Measurements from ENCODE around the gene CSNK2A2. TPM values are rescaled to one million over a fixed set of nuclear protein-coding genes. Genes with fewer than 3 reads are reported as not detected.

The CSNK2A2 gene
- total RNA-seq, 1 donor from 2014 or later: 96.2 TPM

- TF ChIP-seq EZH2 (IDR thresholded peaks at IDR 0.05; ENCODE audit: insufficient read depth, low read length): no peak
- TF ChIP-seq CTCF (IDR thresholded peaks at IDR 0.05; ENCODE audit: insufficient read depth, low read depth, low read length): no peak
- FAIRE-seq: no peak
- H3K9me3 Mint-ChIP-seq (ENCODE audit: unreplicated experiment): no peaks in the 10 kb centered on the region
- no peak overlapping the region for H3K27ac Mint-ChIP-seq (ENCODE audit: unreplicated experiment)
- no peaks in the 10 kb centered on the region for H3K36me3 Mint-ChIP-seq (ENCODE audit: low read depth, unreplicated experiment)
- Histone ChIP-seq H3K4me3 (ENCODE audit: insufficient read depth, low read depth, low read length) (no peak overlapping the region), H3K79me2 (ENCODE audit: insufficient read depth, low read length) (no peaks in the 10 kb centered on the region), H3K27ac (ENCODE audit: low read depth, low read length) (no peak overlapping the region), H3K9me3 (ENCODE audit: insufficient read depth, low read depth, low read length) (no peaks in the 10 kb centered on the region), H3K36me3 (ENCODE audit: insufficient read depth, low read length) (no peaks in the 10 kb centered on the region), H3K4me2 (ENCODE audit: low read length) (no peak overlapping the region), H3K4me1 (ENCODE audit: insufficient read depth, low read length) (no peaks in the 10 kb centered on the region), H3K9ac (ENCODE audit: low read length) (no peak overlapping the region), H2AFZ (ENCODE audit: low read depth, low read length) (no peak overlapping the region), H3K27me3 (ENCODE audit: insufficient read depth, low read length) (peaks cover 10% of the 10 kb centered on the region), H4K20me1 (ENCODE audit: insufficient read depth, low read length) (no peaks in the 10 kb centered on the region)
- no peaks in the 10 kb centered on the region for H3K4me1 Mint-ChIP-seq (ENCODE audit: low read depth, unreplicated experiment)
- no peak for DNase-seq (ENCODE audit: low read depth)
- peaks cover 18% of the 10 kb centered on the region for H3K27me3 Mint-ChIP-seq (ENCODE audit: low read depth, unreplicated experiment)
- H3K4me3 Mint-ChIP-seq (ENCODE audit: unreplicated experiment): no peak overlapping the region
Measured at GRCh38 chr16:58211245-58211644, 13.3 kb upstream of the CSNK2A2 start.

GRCh38 chr16:58205276-58206036 is 7.5 kb upstream of the CSNK2A2 start:
- peaks cover 15% of the 10 kb centered on the region for H3K27me3 Mint-ChIP-seq (ENCODE audit: low read depth, unreplicated experiment)
- H3K79me2 ChIP-seq (ENCODE audit: insufficient read depth, low read length): no peaks in the 10 kb centered on the region
- TF ChIP-seq EZH2 (IDR thresholded peaks at IDR 0.05; ENCODE audit: insufficient read depth, low read length): no peak
- no peak for TF ChIP-seq CTCF (IDR thresholded peaks at IDR 0.05; ENCODE audit: insufficient read depth, low read depth, low read length)
- H3K27ac Mint-ChIP-seq (ENCODE audit: unreplicated experiment): no peak overlapping the region
- no peaks in the 10 kb centered on the region for H3K36me3 Mint-ChIP-seq (ENCODE audit: low read depth, unreplicated experiment)
- H3K4me3 Mint-ChIP-seq (ENCODE audit: unreplicated experiment): no peak overlapping the region
- H3K4me3 ChIP-seq (ENCODE audit: insufficient read depth, low read depth, low read length): no peak overlapping the region
- H4K20me1 ChIP-seq (ENCODE audit: insufficient read depth, low read length): no peaks in the 10 kb centered on the region
- peaks cover 15% of the 10 kb centered on the region for H3K27me3 ChIP-seq (ENCODE audit: insufficient read depth, low read length)
- no peaks in the 10 kb centered on the region for H3K36me3 ChIP-seq (ENCODE audit: insufficient read depth, low read length)
- no peaks in the 10 kb centered on the region for H3K9me3 Mint-ChIP-seq (ENCODE audit: unreplicated experiment)
- no peaks in the 10 kb centered on the region for H3K4me1 ChIP-seq (ENCODE audit: insufficient read depth, low read length)
- H3K4me2 ChIP-seq (ENCODE audit: low read length): no peak overlapping the region
- H3K27ac ChIP-seq (ENCODE audit: low read depth, low read length): no peak overlapping the region
- H2AFZ ChIP-seq (ENCODE audit: low read depth, low read length): no peak overlapping the region
- DNase-seq (ENCODE audit: low read depth) (no peak), FAIRE-seq (no peak)
- no peaks in the 10 kb centered on the region for H3K4me1 Mint-ChIP-seq (ENCODE audit: low read depth, unreplicated experiment)
- no peaks in the 10 kb centered on the region for H3K9me3 ChIP-seq (ENCODE audit: insufficient read depth, low read depth, low read length)
- H3K9ac ChIP-seq (ENCODE audit: low read length): no peak overlapping the region

GRCh38 chr16:58201163-58201562 is 3.3 kb upstream of the CSNK2A2 start:
- no peaks in the 10 kb centered on the region for H3K36me3 Mint-ChIP-seq (ENCODE audit: low read depth, unreplicated experiment)
- H2AFZ ChIP-seq (ENCODE audit: low read depth, low read length): no peak overlapping the region
- no peak overlapping the region for H3K9ac ChIP-seq (ENCODE audit: low read length)
- peaks cover 3% of the 10 kb centered on the region for H3K4me1 Mint-ChIP-seq (ENCODE audit: low read depth, unreplicated experiment)
- H3K9me3 ChIP-seq (ENCODE audit: insufficient read depth, low read depth, low read length): no peaks in the 10 kb centered on the region
- peaks cover 13% of the 10 kb centered on the region for H3K79me2 ChIP-seq (ENCODE audit: insufficient read depth, low read length)
- FAIRE-seq (no peak), DNase-seq (ENCODE audit: low read depth) (no peak)
- no peak overlapping the region for H3K4me3 ChIP-seq (ENCODE audit: insufficient read depth, low read depth, low read length)
- no peak overlapping the region for H3K27ac Mint-ChIP-seq (ENCODE audit: unreplicated experiment)
- TF ChIP-seq EZH2 (IDR thresholded peaks at IDR 0.05; ENCODE audit: insufficient read depth, low read length) (no peak), CTCF (IDR thresholded peaks at IDR 0.05; ENCODE audit: insufficient read depth, low read depth, low read length) (no peak)
- no peak overlapping the region for H3K4me2 ChIP-seq (ENCODE audit: low read length)
- no peaks in the 10 kb centered on the region for H3K36me3 ChIP-seq (ENCODE audit: insufficient read depth, low read length)
- peaks cover 24% of the 10 kb centered on the region for H3K27me3 Mint-ChIP-seq (ENCODE audit: low read depth, unreplicated experiment)
- peaks cover 9% of the 10 kb centered on the region for H3K27me3 ChIP-seq (ENCODE audit: insufficient read depth, low read length)
- H3K4me1 ChIP-seq (ENCODE audit: insufficient read depth, low read length): peaks cover 4% of the 10 kb centered on the region
- H3K27ac ChIP-seq (ENCODE audit: low read depth, low read length): no peak overlapping the region
- H3K9me3 Mint-ChIP-seq (ENCODE audit: unreplicated experiment): no peaks in the 10 kb centered on the region
- peaks cover 11% of the 10 kb centered on the region for H4K20me1 ChIP-seq (ENCODE audit: insufficient read depth, low read length)
- no peak overlapping the region for H3K4me3 Mint-ChIP-seq (ENCODE audit: unreplicated experiment)

Data from astrocyte (in vitro differentiated cells and primary cell).